ENCODE measurements around the gene GARIN5B.

DNA sequence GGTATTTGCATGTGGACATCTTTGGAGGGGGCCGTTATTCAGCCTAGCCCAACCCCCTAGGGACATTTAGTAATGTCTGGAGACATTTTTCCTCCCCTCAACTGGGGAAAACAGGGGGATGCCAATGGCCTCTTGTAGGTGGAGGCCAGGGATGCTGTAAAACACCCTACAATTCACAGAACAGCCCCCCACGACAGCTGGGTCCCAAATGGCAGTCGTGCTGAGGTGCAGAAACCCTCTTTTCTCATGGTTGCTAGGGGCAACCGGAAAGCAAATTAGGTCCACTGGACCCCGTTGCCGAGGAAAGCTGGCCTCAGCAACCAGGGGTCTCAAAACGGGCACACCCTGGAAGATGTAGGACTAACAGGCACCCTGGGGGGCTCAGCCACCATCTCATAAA, 52.6 kb downstream of the GARIN5B start:
- TF ChIP-seq, protein P1, sequence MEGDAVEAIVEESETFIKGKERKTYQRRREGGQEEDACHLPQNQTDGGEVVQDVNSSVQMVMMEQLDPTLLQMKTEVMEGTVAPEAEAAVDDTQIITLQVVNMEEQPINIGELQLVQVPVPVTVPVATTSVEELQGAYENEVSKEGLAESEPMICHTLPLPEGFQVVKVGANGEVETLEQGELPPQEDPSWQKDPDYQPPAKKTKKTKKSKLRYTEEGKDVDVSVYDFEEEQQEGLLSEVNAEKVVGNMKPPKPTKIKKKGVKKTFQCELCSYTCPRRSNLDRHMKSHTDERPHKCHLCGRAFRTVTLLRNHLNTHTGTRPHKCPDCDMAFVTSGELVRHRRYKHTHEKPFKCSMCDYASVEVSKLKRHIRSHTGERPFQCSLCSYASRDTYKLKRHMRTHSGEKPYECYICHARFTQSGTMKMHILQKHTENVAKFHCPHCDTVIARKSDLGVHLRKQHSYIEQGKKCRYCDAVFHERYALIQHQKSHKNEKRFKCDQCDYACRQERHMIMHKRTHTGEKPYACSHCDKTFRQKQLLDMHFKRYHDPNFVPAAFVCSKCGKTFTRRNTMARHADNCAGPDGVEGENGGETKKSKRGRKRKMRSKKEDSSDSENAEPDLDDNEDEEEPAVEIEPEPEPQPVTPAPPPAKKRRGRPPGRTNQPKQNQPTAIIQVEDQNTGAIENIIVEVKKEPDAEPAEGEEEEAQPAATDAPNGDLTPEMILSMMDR (IDR thresholded peaks at IDR 0.05): no peak
- no peak for TF ChIP-seq EP300 (IDR thresholded peaks at IDR 0.05)

All from upper lobe of left lung (tissue), 4 donors.